GM12874 (cell line): ENCODE data around the gene STRADB.

Experiments used
- CTCF ChIP-seq: IDR thresholded peaks from 2 replicates; pipeline ENCODE4 v1.5.1; 2011; ENCODE audit warnings: low read depth, mild to moderate bottlenecking, control low read depth, low read length, moderate library complexity; ENCODE audit not compliant: insufficient read depth

Gene STRADB

GRCh38 chr2:201451292-201452057 is at the start of gene STRADB, which contains the start of gene TRAK2:
Gene STRADB, plus strand, starts transcription at chr2:201451740. Its CDS starts 3,101 bp downstream, at chr2:201454841.
Gene TRAK2, minus strand, starts transcription at chr2:201451458. Its CDS starts 30,951 bp downstream, at chr2:201420507.
- peak; percentile 49 for TF ChIP-seq CTCF

GRCh38 chr2:201401815-201402214 is 49.7 kb upstream of the STRADB start:
- TF ChIP-seq CTCF, result no peak

- no peak for TF ChIP-seq CTCF
Measured at GRCh38 chr2:201402651-201403562, 48.6 kb upstream of the STRADB start.

- TF ChIP-seq CTCF, result no peak
Measured at GRCh38 chr2:201403880-201404279, 47.7 kb upstream of the STRADB start.

- TF ChIP-seq CTCF, result no peak
Measured at GRCh38 chr2:201404699-201405280, 46.8 kb upstream of the STRADB start.

GRCh38 chr2:201406077-201406662 is 45.4 kb upstream of the STRADB start:
- no peak for TF ChIP-seq CTCF
